Hepatic stellate cell (primary cell): ENCODE results near the gene CDH23.

ENCODE experiments used
- DNase-seq: peaks from one replicate; pipeline ENCODE4 v3.0.0; 2011; ENCODE audit warnings: low spot score

Gene CDH23

GRCh38 chr10:71863203-71863602 lies 466.5 kb downstream of the CDH23 start:
- DNase-seq: no peak

GRCh38 chr10:71864911-71865361 lies 468.2 kb downstream of the CDH23 start:
- DNase-seq: no peak
